AG09319 (cell line): ENCODE results near the gene GSTT2B.
A peak's percentile ranks its signal among the peaks of the same experiment; 100 is the strongest.
"Not testable (repeated sequence)": the region's sequence is repeated elsewhere in the genome, so short reads cannot be mapped to it uniquely, and the experiment has no call there.

Experiments
- DNase-seq: peaks from one replicate; pipeline ENCODE4 v3.0.0-alpha.2; 2010; ENCODE audit warnings: low read depth; ENCODE audit errors: extremely low read depth
- CTCF ChIP-seq: IDR thresholded peaks from 2 replicates; pipeline ENCODE4 v1.5.1; 2011; ENCODE audit warnings: low read depth, mild to moderate bottlenecking, inconsistent platforms, low read length, moderate library complexity

Gene GSTT2B

GRCh38 chr22:23986538-23987178 is 25.7 kb upstream of the GSTT2B start:
- not testable (repeated sequence) for DNase-seq

GRCh38 chr22:23986089-23986488 is 25.1 kb upstream of the GSTT2B start:
- not testable (repeated sequence) for DNase-seq

- no peak for DNase-seq
- TF ChIP-seq CTCF = peak; percentile 51
Observed at GRCh38 chr22:23984430-23984829, 23.4 kb upstream of the GSTT2B start.

- DNase-seq = not testable (repeated sequence)
Observed at GRCh38 chr22:23980567-23980966, 19.6 kb upstream of the GSTT2B start.

- not testable (repeated sequence) for DNase-seq
Observed at GRCh38 chr22:23979557-23980240, 18.7 kb upstream of the GSTT2B start, which contains the start of gene GSTT2. Gene GSTT2 (plus strand): TSS chr22:23980134.

- not testable (repeated sequence) for DNase-seq
Observed at GRCh38 chr22:23977304-23977703, 16.3 kb upstream of the GSTT2B start.

- DNase-seq = not testable (repeated sequence)
Observed at GRCh38 chr22:23974836-23975352, 13.9 kb upstream of the GSTT2B start.

GRCh38 chr22:23974345-23974744 is 13.3 kb upstream of the GSTT2B start, which contains the start of gene DDT:
Gene DDT (minus strand): TSS chr22:23974441. CDS start chr22:23974414, 27 bp downstream.
- not testable (repeated sequence) for DNase-seq

- not testable (repeated sequence) for DNase-seq
Observed at GRCh38 chr22:23971927-23972326, 10.9 kb upstream of the GSTT2B start.

- DNase-seq = no peak
- no peak for TF ChIP-seq CTCF
Observed at GRCh38 chr22:23970816-23971486, 10.0 kb upstream of the GSTT2B start.

- TF ChIP-seq CTCF = no peak
Observed at GRCh38 chr22:23970201-23970641, 9.2 kb upstream of the GSTT2B start.

More at GRCh38 chr22:23970201-23970641, 9.2 kb upstream of the GSTT2B start:
- no peak for DNase-seq
